IMR-90 (cell line): ENCODE data around the gene CANX. TPM values are rescaled to one million over a fixed set of nuclear protein-coding genes. Genes with fewer than 3 reads are reported as not detected.

Experiments
- ATAC-seq: fragments of 200-7000 bp; cut with Tn5 transposase; 2 replicates; pipeline ENCODE4 v1.9.1; 2020; ENCODE audit warnings: low read depth, mild to moderate bottlenecking, moderate library complexity
- BruUV-seq: library from RNA; stranded (reverse); fragments of 400-500 nt; replicated peaks from 2 replicates; lab custom pipeline; 2021; lab: Mats Ljungman, UMichigan
- CTCF ChIA-PET: fragments of 300-600 bp; formaldehyde crosslinking; extraction: SDS; loops from one replicate; lab custom pipeline; 2021; ENCODE audit warnings: antibody characterized with exemption; lab: Yijun Ruan, JAX
- POLR2A ChIA-PET: fragments of 300-600 bp; sonication (Branson Sonifier 250); formaldehyde crosslinking; loops from one replicate; lab custom pipeline; 2022; ENCODE audit warnings: antibody characterized with exemption; ENCODE audit not compliant: unreplicated experiment; lab: Charles Lee
- DNase-seq: peaks from one replicate; pipeline ENCODE4 v3.0.0; 2013
- H2AFZ ChIP-seq: replicated peaks from 2 replicates; pipeline ENCODE3; 2013; ENCODE audit warnings: low read length, mild to moderate bottlenecking; ENCODE audit not compliant: poor library complexity
- H2AK5ac ChIP-seq: 2 replicates; pipeline ENCODE4 v1.6.1; 2013; ENCODE audit warnings: low read depth, low read length, inconsistent platforms
- H2AK9ac ChIP-seq: replicated peaks from 2 replicates; pipeline ENCODE3; 2013; ENCODE audit warnings: mild to moderate bottlenecking, low read depth, low read length, moderate library complexity; ENCODE audit not compliant: poor library complexity
- H2BK120ac ChIP-seq: 2 replicates; pipeline ENCODE4 v1.6.1; 2013; ENCODE audit warnings: low read depth, low read length, inconsistent platforms
- H2BK15ac ChIP-seq: 3 replicates; pipeline ENCODE4 v1.6.1; 2013; ENCODE audit warnings: low read depth, low read length, inconsistent platforms
- H2BK20ac ChIP-seq: 2 replicates; pipeline ENCODE4 v1.6.1; 2013; ENCODE audit warnings: low read depth, mild to moderate bottlenecking, inconsistent platforms, low read length, moderate library complexity
- H2BK5ac ChIP-seq: 2 replicates; pipeline ENCODE4 v1.6.1; 2013; ENCODE audit warnings: mild to moderate bottlenecking, low read depth, low read length, inconsistent platforms; ENCODE audit not compliant: poor library complexity, severe bottlenecking
- H3K14ac ChIP-seq: replicated peaks from 2 replicates; pipeline ENCODE4 v1.6.1; 2013; ENCODE audit warnings: low read depth, low read length, inconsistent platforms
- H3K18ac ChIP-seq: 2 replicates; pipeline ENCODE4 v1.6.1; 2013; ENCODE audit warnings: low read depth, low read length, control low read depth
- H3K23ac ChIP-seq: 2 replicates; pipeline ENCODE4 v1.6.1; 2013; ENCODE audit warnings: low read depth, low read length, inconsistent platforms
- H3K27ac ChIP-seq: 2 replicates; pipeline ENCODE4 v1.5.1; 2013; ENCODE audit warnings: mild to moderate bottlenecking, control low read depth, low read length; ENCODE audit not compliant: insufficient read depth
- H3K27me3 ChIP-seq: 2 replicates; pipeline ENCODE4 v1.6.1; 2013; ENCODE audit warnings: low read length; ENCODE audit not compliant: control insufficient read depth, insufficient read depth
- H3K36me3 ChIP-seq: 2 replicates; pipeline ENCODE4 v1.6.1; 2013; ENCODE audit warnings: low read length, mixed read lengths; ENCODE audit not compliant: control insufficient read depth, insufficient read depth
- H3K4ac ChIP-seq: 2 replicates; pipeline ENCODE4 v1.6.1; 2013; ENCODE audit warnings: low read depth, low read length, inconsistent platforms
- H3K4me1 ChIP-seq: 2 replicates; pipeline ENCODE4 v1.6.1; 2013; ENCODE audit warnings: low read length, mixed read lengths; ENCODE audit not compliant: control insufficient read depth, insufficient read depth
- H3K4me2 ChIP-seq: 2 replicates; pipeline ENCODE4 v1.6.1; 2013; ENCODE audit warnings: low read depth, mild to moderate bottlenecking, control low read depth, low read length, moderate library complexity
- H3K4me3 ChIP-seq: 2 replicates; pipeline ENCODE4 v1.5.1; 2013; ENCODE audit warnings: low read depth, mild to moderate bottlenecking, control low read depth, low read length, moderate library complexity; ENCODE audit not compliant: insufficient read depth
- H3K56ac ChIP-seq: 2 replicates; pipeline ENCODE4 v1.6.1; 2013; ENCODE audit warnings: low read length, inconsistent platforms; ENCODE audit not compliant: insufficient read depth; ENCODE audit errors: extremely low read depth
- H3K79me1 ChIP-seq, 2 experiments: 2 replicates each; pipeline ENCODE4 v1.6.1; 2013; ENCODE audit warnings: low read length in 2 of 2, inconsistent platforms in 1 of 2, low read depth in 1 of 2
- H3K9ac ChIP-seq: 2 replicates; pipeline ENCODE4 v1.6.1; 2013; ENCODE audit warnings: low read depth, low read length, control low read depth
- H3K9me1 ChIP-seq: 2 replicates; pipeline ENCODE4 v1.6.1; 2013; ENCODE audit warnings: low read length, inconsistent platforms; ENCODE audit not compliant: insufficient read depth
- H3K9me3 ChIP-seq: 2 replicates; pipeline ENCODE4 v1.6.1; 2013; ENCODE audit warnings: low read length; ENCODE audit not compliant: control insufficient read depth, insufficient read depth
- H4K20me1 ChIP-seq: 2 replicates; pipeline ENCODE4 v1.6.1; 2013; ENCODE audit warnings: low read length, inconsistent platforms; ENCODE audit not compliant: insufficient read depth
- H4K5ac ChIP-seq: 2 replicates; pipeline ENCODE4 v1.6.1; 2013; ENCODE audit warnings: mild to moderate bottlenecking, low read depth, low read length, control low read depth
- H4K8ac ChIP-seq, 2 experiments: 2 replicates each; pipeline ENCODE4 v1.6.1; 2013; ENCODE audit warnings: low read depth in 2 of 2, low read length in 2 of 2, control low read depth in 1 of 2, inconsistent platforms in 1 of 2
- H4K91ac ChIP-seq: 2 replicates; pipeline ENCODE4 v1.6.1; 2013; ENCODE audit warnings: low read depth, low read length, inconsistent platforms; ENCODE audit not compliant: insufficient read depth
- BHLHE40 ChIP-seq: fragments of 150-350 bp; IDR thresholded peaks from 2 replicates; pipeline ENCODE4 v1.6.1; 2016; ENCODE audit warnings: mild to moderate bottlenecking, low read depth, low read length
- CEBPB ChIP-seq: IDR thresholded peaks from 2 replicates; pipeline ENCODE4 v1.6.1; 2012; ENCODE audit warnings: low read depth, low read length, improper control_type of control experiment
- CHD1 ChIP-seq: IDR thresholded peaks from 2 replicates; pipeline ENCODE4 v1.6.1; 2012; ENCODE audit warnings: low read depth, low read length, improper control_type of control experiment
- FOS ChIP-seq: fragments of 150-350 bp; IDR thresholded peaks from 2 replicates; pipeline ENCODE4 v1.6.1; 2016; ENCODE audit warnings: low read depth, low read length
- MAFK ChIP-seq: IDR thresholded peaks from 2 replicates; pipeline ENCODE4 v1.6.1; 2012; ENCODE audit warnings: low read depth, low read length, improper control_type of control experiment
- MAZ ChIP-seq: IDR thresholded peaks from 2 replicates; pipeline ENCODE4 v1.6.1; 2012; ENCODE audit warnings: low read depth, mild to moderate bottlenecking, low read length, improper control_type of control experiment, moderate library complexity, borderline replicate concordance
- MXI1 ChIP-seq: IDR thresholded peaks from 2 replicates; pipeline ENCODE4 v1.6.1; 2012; ENCODE audit warnings: low read depth, mild to moderate bottlenecking, low read length, moderate library complexity, borderline replicate concordance
- NFE2L2 ChIP-seq: fragments of 150-350 bp; IDR thresholded peaks from 2 replicates; pipeline ENCODE4 v1.6.1; 2016; ENCODE audit warnings: low read depth, mild to moderate bottlenecking, low read length
- POLR2A ChIP-seq: IDR thresholded peaks from 2 replicates; pipeline ENCODE4 v1.6.1; 2012; ENCODE audit warnings: mild to moderate bottlenecking, low read depth, low read length
- RAD21 ChIP-seq: IDR thresholded peaks from 2 replicates; pipeline ENCODE4 v1.6.1; 2012; ENCODE audit warnings: low read length, improper control_type of control experiment
- RCOR1 ChIP-seq: IDR thresholded peaks from 2 replicates; pipeline ENCODE4 v1.6.1; 2012; ENCODE audit warnings: mild to moderate bottlenecking, low read length, improper control_type of control experiment; ENCODE audit not compliant: insufficient replicate concordance
- RFX5 ChIP-seq: IDR thresholded peaks from 2 replicates; pipeline ENCODE4 v1.8.0; 2012; ENCODE audit warnings: low read depth, mild to moderate bottlenecking, low read length, moderate library complexity
- SMC3 ChIP-seq: fragments of 150-350 bp; IDR thresholded peaks from 2 replicates; pipeline ENCODE4 v1.6.1; 2016; ENCODE audit warnings: low read depth, mild to moderate bottlenecking, antibody characterized with exemption, low read length, moderate library complexity
- whole genome bisulfite sequencing, 2 experiments: methylation state at CpG; one replicate each; pipeline versions ENCODE4 v1.1.5 to v1.1.7; 2013; ENCODE audit warnings: missing lambda C conversion rate in 2 of 2; ENCODE audit not compliant: insufficient read length in 1 of 2; ENCODE audit errors: extremely low coverage in 2 of 2; 5-methylcytosine and 5-hydroxymethylcytosine counted together
- dilution Hi-C: fragments of 300-500 bp; cut with HindIII; formaldehyde crosslinking; loops from one replicate; pipeline ENCODE4 v1.14.3; 2018; ENCODE audit warnings: low sequenced_read_pairs; ENCODE audit not compliant: unreplicated experiment
- in situ Hi-C: fragments of 300-500 bp; cut with MboI; formaldehyde crosslinking; loops from 3 replicates; pipeline ENCODE4 v1.14.3; 2019; ENCODE audit warnings: low sequenced_read_pairs, inconsistent platforms, mixed read lengths
- intact Hi-C: fragments of 100-400 bp; cut with micrococcal nuclease; formaldehyde crosslinking; loops from 2 replicates; pipeline ENCODE4 v1.10.0; 2022
- polyA plus RNA-seq, 3 experiments: library from polyadenylated mRNA; depleted of rRNA; stranded (reverse); fragments of >200 nt; gene quantifications; 2 replicates each; pipeline ENCODE4 v1.2.3, GENCODE V29; 2012; ENCODE audit warnings: low replicate concordance in 1 of 3
- total RNA-seq: library from RNA; depleted of rRNA; stranded (reverse); fragments of >200 nt; gene quantifications from 2 replicates; pipeline ENCODE4 v1.2.3, GENCODE V29; 2012
- TF ChIP-seq, protein P1 (sequence below): fragments of 150-350 bp; IDR thresholded peaks from 2 replicates; pipeline ENCODE4 v1.6.1; 2017; ENCODE audit warnings: mild to moderate bottlenecking, antibody characterized with exemption, low read length, low read depth
- TF ChIP-seq, protein P2 (sequence below): fragments of 150-350 bp; IDR thresholded peaks from 2 replicates; pipeline ENCODE4 v1.6.1; 2016; ENCODE audit warnings: low read depth, mild to moderate bottlenecking, low read length, moderate library complexity, borderline replicate concordance
- TF ChIP-seq, protein P3 (sequence below): conservative IDR thresholded peaks from 2 replicates; pipeline ENCODE4 v1.5.1; 2012; ENCODE audit warnings: mild to moderate bottlenecking, low read depth, low read length, improper control_type of control experiment

CANX gene
- total and polyA plus RNA-seq, 2 of the 4 experiments (the other 2 are of a cell fraction), result 216 to 345 TPM

DNA sequence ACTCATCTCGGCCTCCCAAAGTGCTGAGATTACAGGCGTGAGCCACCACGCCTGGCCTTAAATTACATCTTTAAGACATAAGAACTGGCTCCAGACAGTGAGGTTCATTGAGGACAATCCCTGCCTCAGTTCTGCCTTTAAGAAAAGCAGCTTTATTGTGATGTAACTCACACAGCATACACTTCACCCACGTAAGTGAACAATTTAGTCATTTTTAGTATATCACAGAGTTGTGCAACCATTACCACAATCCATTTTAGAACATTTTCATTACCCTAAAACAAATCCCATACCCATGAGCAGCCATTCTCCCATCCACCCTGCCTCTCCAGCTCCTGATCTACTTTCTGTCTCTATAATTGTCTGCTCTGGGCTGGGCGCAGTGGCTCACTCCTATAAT, 71.0 kb downstream of the CANX start:
- no peak overlapping the region for H2BK15ac ChIP-seq
- intact Hi-C loops, result no loop called here

More for the DNA sequence above, 71.0 kb downstream of the CANX start:
- Histone ChIP-seq H2AK5ac (no peak overlapping the region), H2AFZ (no peak overlapping the region), H3K23ac (no peak overlapping the region), H3K4me2 (no peak overlapping the region), H3K9ac (no peak overlapping the region), H4K8ac (no peak overlapping the region), H3K4ac (no peak overlapping the region), H3K18ac (no peak overlapping the region), H2BK120ac (no peak overlapping the region), H3K79me1 (peaks cover 32 to 70% of the 10 kb centered on the region in 2 experiments), H3K27ac (no peak overlapping the region), H2AK9ac (no peak overlapping the region), H3K9me1 (peaks cover 7% of the 10 kb centered on the region), H3K14ac (no peak overlapping the region), H3K36me3 (peaks cover 68% of the 10 kb centered on the region), H3K56ac (no peak overlapping the region), H2BK20ac (no peak overlapping the region), H4K5ac (no peak overlapping the region), H3K27me3 (no peaks in the 10 kb centered on the region), H4K91ac (no peak overlapping the region), H2BK5ac (no peak overlapping the region), H4K20me1 (peaks cover 17% of the 10 kb centered on the region), H3K9me3 (no peaks in the 10 kb centered on the region), H3K4me3 (no peak overlapping the region), H3K4me1 (peaks cover 17% of the 10 kb centered on the region)
- CTCF ChIA-PET, result interaction anchor here (0.6 kb wide), 1 partner anchor 229 kb away, joined by 4 read pairs; no protein-coding TSS in a partner anchor
- ATAC-seq (no peak), DNase-seq (no peak)
- no TSS peak for BruUV-seq
- WGBS, 2 experiments, result no CpG with 5 or more reads among the region's 5 CpGs
- POLR2A ChIA-PET, result no interaction called here
- TF ChIP-seq MAZ (no peak), RFX5 (no peak), CEBPB (no peak), MAFK (no peak), MXI1 (no peak), SMC3 (no peak), POLR2A (no peak), RAD21 (no peak), RCOR1 (no peak), NFE2L2 (no peak), BHLHE40 (no peak), FOS (no peak), CHD1 (no peak)
- TF ChIP-seq, protein P1, sequence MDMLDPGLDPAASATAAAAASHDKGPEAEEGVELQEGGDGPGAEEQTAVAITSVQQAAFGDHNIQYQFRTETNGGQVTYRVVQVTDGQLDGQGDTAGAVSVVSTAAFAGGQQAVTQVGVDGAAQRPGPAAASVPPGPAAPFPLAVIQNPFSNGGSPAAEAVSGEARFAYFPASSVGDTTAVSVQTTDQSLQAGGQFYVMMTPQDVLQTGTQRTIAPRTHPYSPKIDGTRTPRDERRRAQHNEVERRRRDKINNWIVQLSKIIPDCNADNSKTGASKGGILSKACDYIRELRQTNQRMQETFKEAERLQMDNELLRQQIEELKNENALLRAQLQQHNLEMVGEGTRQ, result no peak
- TF ChIP-seq, protein P2, sequence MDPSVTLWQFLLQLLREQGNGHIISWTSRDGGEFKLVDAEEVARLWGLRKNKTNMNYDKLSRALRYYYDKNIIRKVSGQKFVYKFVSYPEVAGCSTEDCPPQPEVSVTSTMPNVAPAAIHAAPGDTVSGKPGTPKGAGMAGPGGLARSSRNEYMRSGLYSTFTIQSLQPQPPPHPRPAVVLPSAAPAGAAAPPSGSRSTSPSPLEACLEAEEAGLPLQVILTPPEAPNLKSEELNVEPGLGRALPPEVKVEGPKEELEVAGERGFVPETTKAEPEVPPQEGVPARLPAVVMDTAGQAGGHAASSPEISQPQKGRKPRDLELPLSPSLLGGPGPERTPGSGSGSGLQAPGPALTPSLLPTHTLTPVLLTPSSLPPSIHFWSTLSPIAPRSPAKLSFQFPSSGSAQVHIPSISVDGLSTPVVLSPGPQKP, result no peak
- TF ChIP-seq, protein P3, sequence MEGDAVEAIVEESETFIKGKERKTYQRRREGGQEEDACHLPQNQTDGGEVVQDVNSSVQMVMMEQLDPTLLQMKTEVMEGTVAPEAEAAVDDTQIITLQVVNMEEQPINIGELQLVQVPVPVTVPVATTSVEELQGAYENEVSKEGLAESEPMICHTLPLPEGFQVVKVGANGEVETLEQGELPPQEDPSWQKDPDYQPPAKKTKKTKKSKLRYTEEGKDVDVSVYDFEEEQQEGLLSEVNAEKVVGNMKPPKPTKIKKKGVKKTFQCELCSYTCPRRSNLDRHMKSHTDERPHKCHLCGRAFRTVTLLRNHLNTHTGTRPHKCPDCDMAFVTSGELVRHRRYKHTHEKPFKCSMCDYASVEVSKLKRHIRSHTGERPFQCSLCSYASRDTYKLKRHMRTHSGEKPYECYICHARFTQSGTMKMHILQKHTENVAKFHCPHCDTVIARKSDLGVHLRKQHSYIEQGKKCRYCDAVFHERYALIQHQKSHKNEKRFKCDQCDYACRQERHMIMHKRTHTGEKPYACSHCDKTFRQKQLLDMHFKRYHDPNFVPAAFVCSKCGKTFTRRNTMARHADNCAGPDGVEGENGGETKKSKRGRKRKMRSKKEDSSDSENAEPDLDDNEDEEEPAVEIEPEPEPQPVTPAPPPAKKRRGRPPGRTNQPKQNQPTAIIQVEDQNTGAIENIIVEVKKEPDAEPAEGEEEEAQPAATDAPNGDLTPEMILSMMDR, result no peak
- in situ Hi-C loops (no loop called here), dilution Hi-C loops (no loop called here)
